ENCODE measurements around the gene PLEKHM3. TPM values are rescaled to one million over a fixed set of nuclear protein-coding genes. Genes with fewer than 3 reads are reported as not detected.
"Not testable (repeated sequence)": the region's sequence is repeated elsewhere in the genome, so short reads cannot be mapped to it uniquely, and the experiment has no call there.

The PLEKHM3 gene
- total and polyA plus RNA-seq, 2 donors: 8.2 to 8.8 TPM

GRCh38 chr2:208020253-208020652 is 5.1 kb downstream of the PLEKHM3 start:
- 100% methylated on average over 2 of the region's 2 CpGs for WGBS
- H3K36me3 ChIP-seq (ENCODE audit: control insufficient read depth in 2 of 2, insufficient read depth in 2 of 2, low read length in 1 of 2): no peaks in the 10 kb centered on the region
- no peak for DNase-seq (ENCODE audit: low read depth in 6 of 9, low spot score in 9 of 9)
- H3K4me1 ChIP-seq (ENCODE audit: control insufficient read depth in 2 of 2, insufficient read depth in 2 of 2, low read length in 2 of 2): peaks cover 0 to 6% of the 10 kb centered on the region in 2 donors
- no peaks in the 10 kb centered on the region for H3K27me3 ChIP-seq (ENCODE audit: control insufficient read depth in 2 of 2, insufficient read depth in 1 of 2, low read length in 1 of 2)
- no peak overlapping the region for H3K27ac ChIP-seq (ENCODE audit: low read depth in 1 of 2, low read length in 1 of 2)
- no peak overlapping the region for H3K4me3 ChIP-seq (ENCODE audit: low read length in 2 of 2)
- H3K9me3 ChIP-seq (ENCODE audit: control insufficient read depth in 2 of 2, insufficient read depth in 1 of 2, low read length in 1 of 2): no peaks in the 10 kb centered on the region

GRCh38 chr2:208018124-208018712 is 7.1 kb downstream of the PLEKHM3 start:
- not testable (repeated sequence) for H3K4me3 ChIP-seq (ENCODE audit: low read length in 2 of 2); H3K9me3 ChIP-seq (ENCODE audit: control insufficient read depth in 2 of 2, insufficient read depth in 1 of 2, low read length in 1 of 2); H3K4me1 ChIP-seq (ENCODE audit: control insufficient read depth in 2 of 2, insufficient read depth in 2 of 2, low read length in 2 of 2); H3K36me3 ChIP-seq (ENCODE audit: control insufficient read depth in 2 of 2, insufficient read depth in 2 of 2, low read length in 1 of 2); H3K27ac ChIP-seq (ENCODE audit: low read depth in 1 of 2, low read length in 1 of 2); H3K27me3 ChIP-seq (ENCODE audit: control insufficient read depth in 2 of 2, insufficient read depth in 1 of 2, low read length in 1 of 2); DNase-seq (ENCODE audit: low read depth in 6 of 9, low spot score in 9 of 9)
- 98% methylated on average over 5 of the region's 5 CpGs for WGBS

- no peaks in the 10 kb centered on the region for H3K36me3 ChIP-seq (ENCODE audit: control insufficient read depth in 2 of 2, insufficient read depth in 2 of 2, low read length in 1 of 2)
- H3K4me1 ChIP-seq (ENCODE audit: control insufficient read depth in 2 of 2, insufficient read depth in 2 of 2, low read length in 2 of 2): peaks cover 0 to 3% of the 10 kb centered on the region in 2 donors
- no peak overlapping the region for H3K27ac ChIP-seq (ENCODE audit: low read depth in 1 of 2, low read length in 1 of 2)
- no peaks in the 10 kb centered on the region for H3K27me3 ChIP-seq (ENCODE audit: control insufficient read depth in 2 of 2, insufficient read depth in 1 of 2, low read length in 1 of 2)
- no peak overlapping the region for H3K4me3 ChIP-seq (ENCODE audit: low read length in 2 of 2)
- H3K9me3 ChIP-seq (ENCODE audit: control insufficient read depth in 2 of 2, insufficient read depth in 1 of 2, low read length in 1 of 2): no peaks in the 10 kb centered on the region
- DNase-seq (ENCODE audit: low read depth in 6 of 9, low spot score in 9 of 9): peak in 1 of 9 donors; percentile 9
- 73% methylated on average over 5 of the region's 5 CpGs for WGBS
These were observed 7.6 kb downstream of the PLEKHM3 start for GRCh38 chr2:208017721-208018120.

GRCh38 chr2:208015475-208015874 is 9.9 kb downstream of the PLEKHM3 start:
- DNase-seq (ENCODE audit: low read depth in 6 of 9, low spot score in 9 of 9): no peak

GRCh38 chr2:208013285-208014178 is 11.8 kb downstream of the PLEKHM3 start:
- Histone ChIP-seq H3K27me3 (ENCODE audit: control insufficient read depth in 2 of 2, insufficient read depth in 1 of 2, low read length in 1 of 2) (no peaks in the 10 kb centered on the region), H3K27ac (ENCODE audit: low read depth in 1 of 2, low read length in 1 of 2) (no peak overlapping the region), H3K36me3 (ENCODE audit: control insufficient read depth in 2 of 2, insufficient read depth in 2 of 2, low read length in 1 of 2) (no peaks in the 10 kb centered on the region), H3K4me1 (ENCODE audit: control insufficient read depth in 2 of 2, insufficient read depth in 2 of 2, low read length in 2 of 2) (peaks cover 0 to 3% of the 10 kb centered on the region in 2 donors), H3K4me3 (ENCODE audit: low read length in 2 of 2) (no peak overlapping the region), H3K9me3 (ENCODE audit: control insufficient read depth in 2 of 2, insufficient read depth in 1 of 2, low read length in 1 of 2) (no peaks in the 10 kb centered on the region)
- DNase-seq (ENCODE audit: low read depth in 6 of 9, low spot score in 9 of 9): no peak
- 96% methylated on average over 9 of the region's 9 CpGs for WGBS

More at GRCh38 chr2:208015475-208015874, 9.9 kb downstream of the PLEKHM3 start:
- Histone ChIP-seq H3K27ac (ENCODE audit: low read depth in 1 of 2, low read length in 1 of 2) (no peak overlapping the region), H3K4me1 (ENCODE audit: control insufficient read depth in 2 of 2, insufficient read depth in 2 of 2, low read length in 2 of 2) (peaks cover 0 to 3% of the 10 kb centered on the region in 2 donors), H3K9me3 (ENCODE audit: control insufficient read depth in 2 of 2, insufficient read depth in 1 of 2, low read length in 1 of 2) (no peaks in the 10 kb centered on the region), H3K4me3 (ENCODE audit: low read length in 2 of 2) (no peak overlapping the region), H3K27me3 (ENCODE audit: control insufficient read depth in 2 of 2, insufficient read depth in 1 of 2, low read length in 1 of 2) (no peaks in the 10 kb centered on the region), H3K36me3 (ENCODE audit: control insufficient read depth in 2 of 2, insufficient read depth in 2 of 2, low read length in 1 of 2) (no peaks in the 10 kb centered on the region)
- WGBS: 74% methylated on average over 2 of the region's 2 CpGs

GRCh38 chr2:208012449-208012848 is 12.9 kb downstream of the PLEKHM3 start:
- H3K36me3 ChIP-seq (ENCODE audit: control insufficient read depth in 2 of 2, insufficient read depth in 2 of 2, low read length in 1 of 2): no peaks in the 10 kb centered on the region
- no peak overlapping the region for H3K4me3 ChIP-seq (ENCODE audit: low read length in 2 of 2)
- no peaks in the 10 kb centered on the region for H3K27me3 ChIP-seq (ENCODE audit: control insufficient read depth in 2 of 2, insufficient read depth in 1 of 2, low read length in 1 of 2)
- H3K27ac ChIP-seq (ENCODE audit: low read depth in 1 of 2, low read length in 1 of 2): no peak overlapping the region
- no peaks in the 10 kb centered on the region for H3K9me3 ChIP-seq (ENCODE audit: control insufficient read depth in 2 of 2, insufficient read depth in 1 of 2, low read length in 1 of 2)
- DNase-seq (ENCODE audit: low read depth in 6 of 9, low spot score in 9 of 9): no peak
- peaks cover 0 to 3% of the 10 kb centered on the region in 2 donors for H3K4me1 ChIP-seq (ENCODE audit: control insufficient read depth in 2 of 2, insufficient read depth in 2 of 2, low read length in 2 of 2)

- H3K4me3 ChIP-seq (ENCODE audit: low read length in 2 of 2): no peak overlapping the region
- H3K36me3 ChIP-seq (ENCODE audit: control insufficient read depth in 2 of 2, insufficient read depth in 2 of 2, low read length in 1 of 2): no peaks in the 10 kb centered on the region
- no peak for DNase-seq (ENCODE audit: low read depth in 6 of 9, low spot score in 9 of 9)
- H3K9me3 ChIP-seq (ENCODE audit: control insufficient read depth in 2 of 2, insufficient read depth in 1 of 2, low read length in 1 of 2): no peaks in the 10 kb centered on the region
- no peaks in the 10 kb centered on the region for H3K4me1 ChIP-seq (ENCODE audit: control insufficient read depth in 2 of 2, insufficient read depth in 2 of 2, low read length in 2 of 2)
- no peak overlapping the region for H3K27ac ChIP-seq (ENCODE audit: low read depth in 1 of 2, low read length in 1 of 2)
- H3K27me3 ChIP-seq (ENCODE audit: control insufficient read depth in 2 of 2, insufficient read depth in 1 of 2, low read length in 1 of 2): no peaks in the 10 kb centered on the region
These were observed 14.8 kb downstream of the PLEKHM3 start for GRCh38 chr2:208010506-208010905.

- 96% methylated on average over 5 of the region's 5 CpGs for WGBS
- Histone ChIP-seq H3K27me3 (ENCODE audit: control insufficient read depth in 2 of 2, insufficient read depth in 1 of 2, low read length in 1 of 2) (no peaks in the 10 kb centered on the region), H3K27ac (ENCODE audit: low read depth in 1 of 2, low read length in 1 of 2) (no peak overlapping the region), H3K9me3 (ENCODE audit: control insufficient read depth in 2 of 2, insufficient read depth in 1 of 2, low read length in 1 of 2) (no peaks in the 10 kb centered on the region), H3K4me1 (ENCODE audit: control insufficient read depth in 2 of 2, insufficient read depth in 2 of 2, low read length in 2 of 2) (no peaks in the 10 kb centered on the region), H3K36me3 (ENCODE audit: control insufficient read depth in 2 of 2, insufficient read depth in 2 of 2, low read length in 1 of 2) (no peaks in the 10 kb centered on the region), H3K4me3 (ENCODE audit: low read length in 2 of 2) (no peak overlapping the region)
- DNase-seq (ENCODE audit: low read depth in 6 of 9, low spot score in 9 of 9): no peak
These were observed 18.5 kb downstream of the PLEKHM3 start for GRCh38 chr2:208006833-208007232.

GRCh38 chr2:208006337-208006736 is 19.0 kb downstream of the PLEKHM3 start:
- no peak overlapping the region for H3K27ac ChIP-seq (ENCODE audit: low read depth in 1 of 2, low read length in 1 of 2)
- no peaks in the 10 kb centered on the region for H3K4me1 ChIP-seq (ENCODE audit: control insufficient read depth in 2 of 2, insufficient read depth in 2 of 2, low read length in 2 of 2)
- no peaks in the 10 kb centered on the region for H3K27me3 ChIP-seq (ENCODE audit: control insufficient read depth in 2 of 2, insufficient read depth in 1 of 2, low read length in 1 of 2)
- no peak overlapping the region for H3K4me3 ChIP-seq (ENCODE audit: low read length in 2 of 2)
- 98% methylated on average over 3 of the region's 3 CpGs for WGBS
- H3K36me3 ChIP-seq (ENCODE audit: control insufficient read depth in 2 of 2, insufficient read depth in 2 of 2, low read length in 1 of 2): no peaks in the 10 kb centered on the region
- DNase-seq (ENCODE audit: low read depth in 6 of 9, low spot score in 9 of 9): no peak
- no peaks in the 10 kb centered on the region for H3K9me3 ChIP-seq (ENCODE audit: control insufficient read depth in 2 of 2, insufficient read depth in 1 of 2, low read length in 1 of 2)

Data from thymus (tissue), 11 donors.